Progenitor cell of endocrine pancreas (in vitro differentiated cells): ENCODE measurements around the gene GLT6D1. TPM values are rescaled to one million over a fixed set of nuclear protein-coding genes. Genes with fewer than 3 reads are reported as not detected.

Source experiments
- DNase-seq: peaks from one replicate; pipeline ENCODE4 v3.0.0; 2021; ENCODE audit warnings: low spot score; ENCODE audit not compliant: unreplicated experiment
- H3K27ac Mint-ChIP-seq: 2 replicates; pipeline ENCODE4 v1.8.0; 2021; ENCODE audit warnings: mild to moderate bottlenecking, moderate library complexity, mixed read lengths
- H3K27me3 Mint-ChIP-seq: 2 replicates; pipeline ENCODE4 v1.8.0; 2021; ENCODE audit warnings: mixed read lengths
- H3K36me3 Mint-ChIP-seq: 2 replicates; pipeline ENCODE4 v1.8.0; 2022; ENCODE audit warnings: mixed read lengths; ENCODE audit not compliant: insufficient read depth
- H3K4me1 Mint-ChIP-seq: 2 replicates; pipeline ENCODE4 v1.8.0; 2021; ENCODE audit warnings: low read depth, mixed read lengths
- H3K4me3 Mint-ChIP-seq: 2 replicates; pipeline ENCODE4 v1.8.0; 2021; ENCODE audit warnings: low read depth, mild to moderate bottlenecking, moderate library complexity, mixed read lengths
- H3K9me3 Mint-ChIP-seq: 2 replicates; pipeline ENCODE4 v1.8.0; 2021; ENCODE audit warnings: low read depth, mixed read lengths
- total RNA-seq: library from RNA; stranded (reverse); gene quantifications from 2 replicates; pipeline ENCODE4 v1.2.1, GENCODE V29; 2021
- TF ChIP-seq, protein P1 (sequence below): fragments of 200-600 bp; sonication (generic); IDR thresholded peaks from one replicate; pipeline ENCODE4 v1.5.0; 2021; ENCODE audit warnings: antibody characterized with exemption, mild to moderate bottlenecking; ENCODE audit not compliant: unreplicated experiment

The GLT6D1 gene
- total RNA-seq, 1 donor from 2014 or later: not detected

- Mint-ChIP-seq H3K4me3 (no peak overlapping the region), H3K36me3 (no peaks in the 10 kb centered on the region), H3K9me3 (no peaks in the 10 kb centered on the region), H3K27ac (no peak overlapping the region), H3K27me3 (peaks cover 8% of the 10 kb centered on the region), H3K4me1 (no peaks in the 10 kb centered on the region)
- DNase-seq: no peak
- TF ChIP-seq, protein P1, sequence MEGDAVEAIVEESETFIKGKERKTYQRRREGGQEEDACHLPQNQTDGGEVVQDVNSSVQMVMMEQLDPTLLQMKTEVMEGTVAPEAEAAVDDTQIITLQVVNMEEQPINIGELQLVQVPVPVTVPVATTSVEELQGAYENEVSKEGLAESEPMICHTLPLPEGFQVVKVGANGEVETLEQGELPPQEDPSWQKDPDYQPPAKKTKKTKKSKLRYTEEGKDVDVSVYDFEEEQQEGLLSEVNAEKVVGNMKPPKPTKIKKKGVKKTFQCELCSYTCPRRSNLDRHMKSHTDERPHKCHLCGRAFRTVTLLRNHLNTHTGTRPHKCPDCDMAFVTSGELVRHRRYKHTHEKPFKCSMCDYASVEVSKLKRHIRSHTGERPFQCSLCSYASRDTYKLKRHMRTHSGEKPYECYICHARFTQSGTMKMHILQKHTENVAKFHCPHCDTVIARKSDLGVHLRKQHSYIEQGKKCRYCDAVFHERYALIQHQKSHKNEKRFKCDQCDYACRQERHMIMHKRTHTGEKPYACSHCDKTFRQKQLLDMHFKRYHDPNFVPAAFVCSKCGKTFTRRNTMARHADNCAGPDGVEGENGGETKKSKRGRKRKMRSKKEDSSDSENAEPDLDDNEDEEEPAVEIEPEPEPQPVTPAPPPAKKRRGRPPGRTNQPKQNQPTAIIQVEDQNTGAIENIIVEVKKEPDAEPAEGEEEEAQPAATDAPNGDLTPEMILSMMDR: no peak
Observed at GRCh38 chr9:135616619-135617537, 22.5 kb downstream of the GLT6D1 start.

GRCh38 chr9:135615666-135616618 lies 23.4 kb downstream of the GLT6D1 start:
- Mint-ChIP-seq H3K4me3 (no peak overlapping the region), H3K36me3 (no peaks in the 10 kb centered on the region), H3K4me1 (no peaks in the 10 kb centered on the region), H3K27me3 (peaks cover 8% of the 10 kb centered on the region), H3K9me3 (no peaks in the 10 kb centered on the region), H3K27ac (no peak overlapping the region)
- TF ChIP-seq, protein P1: peak; percentile 32
- DNase-seq: no peak

GRCh38 chr9:135614821-135615665 lies 24.3 kb downstream of the GLT6D1 start:
- no peak for DNase-seq
- no peaks in the 10 kb centered on the region for H3K9me3 Mint-ChIP-seq
- no peak overlapping the region for H3K4me3 Mint-ChIP-seq
- H3K27ac Mint-ChIP-seq: no peak overlapping the region
- TF ChIP-seq, protein P1: no peak
- H3K36me3 Mint-ChIP-seq: no peaks in the 10 kb centered on the region
- H3K4me1 Mint-ChIP-seq: no peaks in the 10 kb centered on the region
- H3K27me3 Mint-ChIP-seq: peaks cover 1% of the 10 kb centered on the region

GRCh38 chr9:135613946-135614805 lies 25.2 kb downstream of the GLT6D1 start:
- H3K36me3 Mint-ChIP-seq: no peaks in the 10 kb centered on the region
- H3K9me3 Mint-ChIP-seq: no peaks in the 10 kb centered on the region
- no peak overlapping the region for H3K4me3 Mint-ChIP-seq
- DNase-seq: no peak
- TF ChIP-seq, protein P1: no peak
- peaks cover 6% of the 10 kb centered on the region for H3K27me3 Mint-ChIP-seq
- no peaks in the 10 kb centered on the region for H3K4me1 Mint-ChIP-seq
- H3K27ac Mint-ChIP-seq: no peak overlapping the region
